OCI-LY1 (cell line): Measurements from ENCODE around the gene NOMO2.
"Not testable (repeated sequence)": the region's sequence is repeated elsewhere in the genome, so short reads cannot be mapped to it uniquely, and the experiment has no call there.

Experiments used
- CTCF ChIP-seq: fragments of 200-600 bp; sonication (generic), shearing (Covaris generic); IDR thresholded peaks from 2 replicates; pipeline ENCODE4 v1.5.1; 2017; ENCODE audit warnings: mild to moderate bottlenecking, antibody characterized with exemption, low read length, moderate library complexity, mixed read lengths
- EZH2 ChIP-seq: fragments of 200-600 bp; sonication (generic), shearing (Covaris generic); IDR thresholded peaks from 2 replicates; pipeline ENCODE4 v1.8.0; 2017; ENCODE audit warnings: borderline replicate concordance, mixed run types, mild to moderate bottlenecking, antibody characterized with exemption, low read length, moderate library complexity, mixed read lengths

- not testable (repeated sequence) for TF ChIP-seq CTCF, EZH2
These were observed 30.6 kb downstream of the NOMO2 start for GRCh38 chr16:18531323-18531722.
